Spleen (tissue), 7 donors: Measurements from ENCODE around the gene CBS.
"Not testable (repeated sequence)": the region's sequence is repeated elsewhere in the genome, so short reads cannot be mapped to it uniquely, and the experiment has no call there.

Source experiments
- POLR2A ChIP-seq, 3 donors: fragments of 450-650 bp; IDR thresholded peaks; one replicate each; pipeline ENCODE4 v1.5.1; 2017; ENCODE audit warnings: antibody characterized with exemption in 3 of 3, mild to moderate bottlenecking in 1 of 3
- POLR2AphosphoS5 ChIP-seq, 3 donors: sonication (generic); formaldehyde crosslinking; IDR thresholded peaks; one replicate each; pipeline ENCODE4 v1.5.1; 2017; ENCODE audit warnings: antibody characterized with exemption in 3 of 3
- TF ChIP-seq, protein P1 (sequence below), 11 experiments: fragments of 200-600 bp in 7 of 11; fragments of 450-650 bp in 4 of 11; sonication (generic) in 4 of 11; IDR thresholded peaks in 8 of 11; conservative IDR thresholded peaks in 3 of 11; 1 replicate in 7 of 11; 2 replicates in 4 of 11; pipeline versions ENCODE4 v1.4.0 to v1.8.0; 2016 to 2021; ENCODE audit warnings: antibody characterized with exemption in 11 of 11, inconsistent platforms in 4 of 11, mild to moderate bottlenecking in 1 of 11
- donor health status: DM: no; HTN: no; CAD: no; lungs with moderate emphysema.
- donor health status: DM: no; HTN: no; CAD: no.
- donor health status: DM: no; HTN: no; CAD: no.

DNA sequence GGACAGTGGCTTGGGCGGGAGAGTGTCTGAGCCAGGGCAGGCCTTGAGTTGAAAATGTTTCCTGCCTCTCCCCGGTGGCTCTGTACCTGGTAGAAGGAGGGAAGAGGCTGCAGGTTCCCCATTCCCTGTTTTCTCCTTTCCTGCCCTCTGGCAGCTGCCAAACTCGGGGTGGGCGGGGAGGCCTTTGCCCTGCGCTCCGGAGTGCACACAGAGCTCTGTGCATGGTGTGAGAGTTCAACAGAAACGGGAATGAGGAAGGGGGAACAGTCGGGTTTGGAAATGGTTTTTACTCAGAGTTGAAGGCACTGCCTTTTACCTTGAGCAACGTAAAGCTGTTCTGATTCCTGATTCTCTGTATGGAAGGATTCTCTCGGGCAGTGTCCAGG lies 37.0 kb downstream of the CBS start:
- TF ChIP-seq, protein P1, sequence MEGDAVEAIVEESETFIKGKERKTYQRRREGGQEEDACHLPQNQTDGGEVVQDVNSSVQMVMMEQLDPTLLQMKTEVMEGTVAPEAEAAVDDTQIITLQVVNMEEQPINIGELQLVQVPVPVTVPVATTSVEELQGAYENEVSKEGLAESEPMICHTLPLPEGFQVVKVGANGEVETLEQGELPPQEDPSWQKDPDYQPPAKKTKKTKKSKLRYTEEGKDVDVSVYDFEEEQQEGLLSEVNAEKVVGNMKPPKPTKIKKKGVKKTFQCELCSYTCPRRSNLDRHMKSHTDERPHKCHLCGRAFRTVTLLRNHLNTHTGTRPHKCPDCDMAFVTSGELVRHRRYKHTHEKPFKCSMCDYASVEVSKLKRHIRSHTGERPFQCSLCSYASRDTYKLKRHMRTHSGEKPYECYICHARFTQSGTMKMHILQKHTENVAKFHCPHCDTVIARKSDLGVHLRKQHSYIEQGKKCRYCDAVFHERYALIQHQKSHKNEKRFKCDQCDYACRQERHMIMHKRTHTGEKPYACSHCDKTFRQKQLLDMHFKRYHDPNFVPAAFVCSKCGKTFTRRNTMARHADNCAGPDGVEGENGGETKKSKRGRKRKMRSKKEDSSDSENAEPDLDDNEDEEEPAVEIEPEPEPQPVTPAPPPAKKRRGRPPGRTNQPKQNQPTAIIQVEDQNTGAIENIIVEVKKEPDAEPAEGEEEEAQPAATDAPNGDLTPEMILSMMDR (IDR thresholded peaks at IDR 0.05 in 8 of 11, conservative IDR thresholded peaks at IDR 0.05 in 3 of 11) = not testable (repeated sequence)
- not testable (repeated sequence) for TF ChIP-seq POLR2AphosphoS5, POLR2A (IDR thresholded peaks at IDR 0.05)
